ENCODE data around the gene SUCLG2.
A peak's percentile ranks its signal among the peaks of the same experiment; 100 is the strongest.

Gene SUCLG2

DNA sequence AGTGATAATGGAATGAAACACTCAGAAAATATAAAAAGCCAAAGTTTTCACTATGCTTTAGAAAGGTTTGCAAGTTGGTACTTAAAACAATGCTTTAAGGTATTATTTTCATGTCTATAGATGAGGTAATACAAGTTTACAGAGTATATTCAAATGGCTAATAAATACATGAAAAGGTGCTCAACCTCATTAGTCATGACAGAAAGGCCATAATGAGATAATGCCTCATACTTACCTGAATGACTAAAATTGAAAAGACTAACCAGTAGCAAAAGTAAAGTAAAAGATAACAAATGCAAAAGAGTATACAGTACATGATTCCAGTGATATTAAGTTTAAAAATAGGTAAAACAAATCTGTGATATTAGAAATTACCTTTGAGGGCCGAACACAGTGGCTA is 163.8 kb downstream of the SUCLG2 start:
- TF ChIP-seq OSR1 (CRISPR knock-in tag; IDR thresholded peaks at IDR 0.05) (no peak), ZFP30 (CRISPR knock-in tag; IDR thresholded peaks at IDR 0.05) (no peak), TOX (CRISPR knock-in tag; IDR thresholded peaks at IDR 0.05; ENCODE audit: borderline replicate concordance) (no peak), TSHZ2 (CRISPR knock-in tag; IDR thresholded peaks at IDR 0.05) (no peak), ARNTL (CRISPR knock-in tag; IDR thresholded peaks at IDR 0.05; ENCODE audit: borderline replicate concordance, low read depth) (no peak), PPARA (CRISPR knock-in tag; IDR thresholded peaks at IDR 0.05; ENCODE audit: borderline replicate concordance) (no peak), ZC3H10 (CRISPR knock-in tag; IDR thresholded peaks at IDR 0.05) (no peak), ZNF8 (CRISPR knock-in tag; IDR thresholded peaks at IDR 0.05) (no peak), RARB (CRISPR knock-in tag; IDR thresholded peaks at IDR 0.05) (no peak), ESRRG (CRISPR knock-in tag; IDR thresholded peaks at IDR 0.05) (no peak), ZFP3 (CRISPR knock-in tag; IDR thresholded peaks at IDR 0.05) (no peak), ISL1 (CRISPR knock-in tag; IDR thresholded peaks at IDR 0.05) (no peak), CSDC2 (CRISPR knock-in tag; IDR thresholded peaks at IDR 0.05) (no peak), CREB5 (CRISPR knock-in tag; IDR thresholded peaks at IDR 0.05; ENCODE audit: low read depth) (no peak), TCF4 (CRISPR knock-in tag; IDR thresholded peaks at IDR 0.05; ENCODE audit: borderline replicate concordance) (no peak), ZNF565 (CRISPR knock-in tag; conservative IDR thresholded peaks at IDR 0.05; ENCODE audit: low read depth) (no peak)
- TF ChIP-seq, protein P1, sequence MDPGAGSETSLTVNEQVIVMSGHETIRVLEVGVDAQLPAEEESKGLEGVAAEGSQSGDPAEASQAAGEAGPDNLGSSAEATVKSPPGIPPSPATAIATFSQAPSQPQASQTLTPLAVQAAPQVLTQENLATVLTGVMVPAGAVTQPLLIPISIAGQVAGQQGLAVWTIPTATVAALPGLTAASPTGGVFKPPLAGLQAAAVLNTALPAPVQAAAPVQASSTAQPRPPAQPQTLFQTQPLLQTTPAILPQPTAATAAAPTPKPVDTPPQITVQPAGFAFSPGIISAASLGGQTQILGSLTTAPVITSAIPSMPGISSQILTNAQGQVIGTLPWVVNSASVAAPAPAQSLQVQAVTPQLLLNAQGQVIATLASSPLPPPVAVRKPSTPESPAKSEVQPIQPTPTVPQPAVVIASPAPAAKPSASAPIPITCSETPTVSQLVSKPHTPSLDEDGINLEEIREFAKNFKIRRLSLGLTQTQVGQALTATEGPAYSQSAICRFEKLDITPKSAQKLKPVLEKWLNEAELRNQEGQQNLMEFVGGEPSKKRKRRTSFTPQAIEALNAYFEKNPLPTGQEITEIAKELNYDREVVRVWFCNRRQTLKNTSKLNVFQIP (CRISPR knock-in tag; IDR thresholded peaks at IDR 0.05; ENCODE audit: borderline replicate concordance, low read depth), result no peak
- no peak for ATAC-seq

DNA sequence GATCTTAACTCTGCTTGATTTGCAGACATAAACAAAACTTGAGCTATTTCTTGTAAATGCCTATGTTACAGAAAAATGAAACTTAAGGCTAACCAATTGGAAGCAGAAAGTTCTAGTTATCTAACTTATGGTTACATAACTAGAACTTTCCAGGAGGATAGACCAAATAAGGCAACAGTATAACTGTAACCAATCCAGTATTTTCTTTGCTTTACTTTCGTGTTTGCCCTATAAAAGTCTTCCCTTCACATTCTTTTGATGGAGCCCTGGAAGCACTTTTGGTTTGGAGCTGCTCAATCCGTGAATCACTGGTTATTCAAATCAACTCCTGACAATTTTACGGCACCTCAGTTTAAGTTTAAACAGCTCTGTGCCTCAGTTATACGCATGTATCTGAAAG is 164.6 kb downstream of the SUCLG2 start:
- peak; percentile 55 for ATAC-seq
- TF ChIP-seq ZNF565 (CRISPR knock-in tag; conservative IDR thresholded peaks at IDR 0.05; ENCODE audit: low read depth) (no peak), OSR1 (CRISPR knock-in tag; IDR thresholded peaks at IDR 0.05) (no peak), ZC3H10 (CRISPR knock-in tag; IDR thresholded peaks at IDR 0.05) (no peak), CSRNP3 (CRISPR knock-in tag; IDR thresholded peaks at IDR 0.05) (no peak), TCF4 (CRISPR knock-in tag; IDR thresholded peaks at IDR 0.05; ENCODE audit: borderline replicate concordance) (no peak), ZFP3 (CRISPR knock-in tag; IDR thresholded peaks at IDR 0.05) (no peak), ESRRG (CRISPR knock-in tag; IDR thresholded peaks at IDR 0.05) (no peak), GLIS3 (CRISPR knock-in tag; IDR thresholded peaks at IDR 0.05) (no peak), SNAI2 (CRISPR knock-in tag; IDR thresholded peaks at IDR 0.05) (no peak), ARNTL (CRISPR knock-in tag; IDR thresholded peaks at IDR 0.05; ENCODE audit: borderline replicate concordance, low read depth) (no peak), BACH2 (CRISPR knock-in tag; IDR thresholded peaks at IDR 0.05; ENCODE audit: borderline replicate concordance) (no peak), TOX (CRISPR knock-in tag; IDR thresholded peaks at IDR 0.05; ENCODE audit: borderline replicate concordance) (no peak)
- TF ChIP-seq, protein P1 (CRISPR knock-in tag; IDR thresholded peaks at IDR 0.05; ENCODE audit: borderline replicate concordance, low read depth), result no peak

DNA sequence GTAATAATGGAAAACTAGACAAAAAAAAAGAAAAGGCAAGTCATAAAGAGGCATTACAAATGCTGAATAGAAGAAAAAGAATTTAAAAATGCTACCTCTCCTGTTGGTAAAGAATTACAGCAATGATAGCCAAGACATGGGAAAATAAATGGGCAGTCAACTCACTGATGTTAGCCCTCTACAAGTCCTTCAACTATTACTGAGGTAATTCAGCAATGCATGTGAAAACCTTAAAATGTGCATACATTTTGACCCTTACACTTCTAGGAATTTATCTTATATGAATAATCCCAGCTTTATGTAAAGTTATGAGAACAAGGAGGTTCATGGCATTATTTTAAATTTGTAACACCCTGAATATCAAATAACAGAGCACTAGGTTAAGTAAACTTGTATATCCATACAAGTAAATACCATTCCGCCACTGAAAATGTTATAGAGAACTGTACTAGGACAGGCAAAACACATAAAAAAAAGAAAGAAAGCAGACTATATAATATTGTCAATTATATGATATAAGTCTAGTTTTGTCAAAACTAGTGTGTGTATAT is 166.8 kb downstream of the SUCLG2 start:
- ATAC-seq, result no peak
- TF ChIP-seq GLIS3 (CRISPR knock-in tag; IDR thresholded peaks at IDR 0.05) (no peak), ARNTL (CRISPR knock-in tag; IDR thresholded peaks at IDR 0.05; ENCODE audit: borderline replicate concordance, low read depth) (no peak), ZNF8 (CRISPR knock-in tag; IDR thresholded peaks at IDR 0.05) (no peak), ZNF565 (CRISPR knock-in tag; conservative IDR thresholded peaks at IDR 0.05; ENCODE audit: low read depth) (no peak), ZNF70 (CRISPR knock-in tag; IDR thresholded peaks at IDR 0.05) (no peak), BACH2 (CRISPR knock-in tag; IDR thresholded peaks at IDR 0.05; ENCODE audit: borderline replicate concordance) (no peak), PPARA (CRISPR knock-in tag; IDR thresholded peaks at IDR 0.05; ENCODE audit: borderline replicate concordance) (no peak), TOX (CRISPR knock-in tag; IDR thresholded peaks at IDR 0.05; ENCODE audit: borderline replicate concordance) (no peak), ISL1 (CRISPR knock-in tag; IDR thresholded peaks at IDR 0.05) (no peak), CSRNP3 (CRISPR knock-in tag; IDR thresholded peaks at IDR 0.05) (no peak), RARB (CRISPR knock-in tag; IDR thresholded peaks at IDR 0.05) (no peak)
- TF ChIP-seq, protein P1 (CRISPR knock-in tag; IDR thresholded peaks at IDR 0.05; ENCODE audit: borderline replicate concordance, low read depth), result no peak

Data from SK-N-SH treated with all-trans-retinoic acid at 6 μM for 48 hours (cell line).